Skin of body (tissue), 2 donors: Measurements from ENCODE around the gene DIP2B. TPM values are rescaled to one million over a fixed set of nuclear protein-coding genes. Genes with fewer than 3 reads are reported as not detected.
"Not testable (repeated sequence)": the region's sequence is repeated elsewhere in the genome, so short reads cannot be mapped to it uniquely, and the experiment has no call there.

Experiments used
- DNase-seq: peaks from one replicate; lab custom pipeline; 2025; lab: John Stamatoyannopoulos, UW
- total RNA-seq: library from RNA; depleted of rRNA; stranded (reverse); fragments of >200 nt; gene quantifications from one replicate; pipeline ENCODE4 v1.2.3, GENCODE V29; 2014

DIP2B gene
- total RNA-seq, 1 donor from 2014 or later: 41.9 TPM

DNA sequence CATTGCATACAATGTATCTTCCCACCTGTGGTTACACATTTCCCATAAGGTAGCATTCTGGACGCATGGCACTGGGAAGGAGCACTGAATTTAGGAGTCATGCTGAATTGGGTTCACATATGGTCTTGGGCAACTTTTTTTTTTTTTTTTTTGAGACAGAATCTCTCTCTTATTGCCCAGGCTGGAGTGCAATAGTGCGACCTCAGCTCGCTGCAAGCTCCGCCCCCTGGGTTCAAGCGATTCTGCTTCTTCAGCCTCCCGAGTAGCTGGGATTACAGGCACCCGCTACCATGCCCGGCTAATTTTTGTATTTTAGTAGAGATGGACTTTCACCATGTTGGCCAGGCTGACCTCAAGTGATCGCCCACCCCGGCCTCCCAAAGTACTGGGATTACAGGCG lies 13.3 kb downstream of the DIP2B start:
- DNase-seq: no peak

GRCh38 chr12:50519353-50519752 lies 14.6 kb downstream of the DIP2B start:
- DNase-seq: no peak

GRCh38 chr12:50520416-50521207 lies 15.8 kb downstream of the DIP2B start:
- DNase-seq: no peak

GRCh38 chr12:50521781-50522180 lies 17.0 kb downstream of the DIP2B start:
- DNase-seq: not testable (repeated sequence)

DNA sequence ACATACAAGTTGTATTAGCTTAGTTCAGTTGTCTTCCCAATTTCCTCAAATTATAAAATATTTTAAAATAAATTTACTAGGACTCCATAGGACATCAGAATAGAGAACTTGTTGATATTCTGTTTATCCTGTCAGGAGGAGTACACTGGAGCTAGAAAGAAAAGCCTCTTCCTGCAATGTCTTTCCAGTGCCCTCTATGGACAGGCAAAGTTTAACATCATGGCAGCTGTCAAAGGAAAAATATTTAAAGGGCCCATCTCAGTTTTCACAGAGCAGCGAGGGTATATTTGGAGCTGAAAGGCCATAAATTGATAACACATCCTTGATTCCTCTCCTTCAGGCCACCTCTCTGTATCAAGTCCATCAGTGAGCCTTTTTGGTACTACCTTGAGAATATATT lies 19.0 kb downstream of the DIP2B start:
- DNase-seq: no peak

DNA sequence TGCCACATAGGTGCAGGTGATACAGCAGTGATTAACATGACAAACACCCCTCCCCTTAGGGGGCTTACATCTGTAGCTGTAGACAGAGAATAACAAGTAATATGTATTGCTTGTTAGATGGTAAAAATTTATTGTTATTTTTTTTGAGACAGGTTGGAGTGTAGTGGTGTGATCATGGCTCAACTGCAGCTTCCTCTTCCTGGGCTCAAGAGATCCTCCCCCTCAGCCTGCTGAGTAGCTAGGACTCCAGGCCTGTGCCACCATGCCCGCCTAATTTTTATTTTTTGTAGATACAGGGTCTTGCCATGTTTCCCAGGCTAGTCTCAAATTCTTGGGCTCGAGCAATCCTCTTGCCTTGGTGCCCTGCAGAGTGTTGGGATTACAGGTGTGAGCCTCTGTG lies 19.8 kb downstream of the DIP2B start:
- DNase-seq: no peak

- DNase-seq: no peak
Observed at GRCh38 chr12:50525422-50525821, 20.6 kb downstream of the DIP2B start.

- no peak for DNase-seq
Observed at GRCh38 chr12:50527359-50527726, 22.6 kb downstream of the DIP2B start.

DNA sequence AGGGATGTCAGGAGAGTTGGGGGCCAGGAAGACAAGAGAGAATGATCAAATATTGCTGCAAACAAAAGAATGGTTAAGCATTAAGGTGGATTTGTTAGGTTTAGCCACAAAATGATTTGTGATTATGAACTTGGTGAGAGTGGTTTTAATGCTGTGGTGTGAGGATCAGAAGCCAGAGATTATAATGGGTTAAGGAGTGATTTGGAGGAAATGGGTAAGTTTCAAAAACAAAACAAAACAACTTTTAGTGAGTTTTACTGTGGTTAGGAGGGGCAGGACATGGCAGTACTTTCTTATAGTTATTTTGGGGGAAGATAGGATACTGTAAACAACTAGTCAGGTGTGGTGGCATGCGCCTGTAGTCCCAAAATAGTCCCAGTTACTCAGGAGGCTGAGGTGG lies 24.0 kb downstream of the DIP2B start:
- no peak for DNase-seq

DNA sequence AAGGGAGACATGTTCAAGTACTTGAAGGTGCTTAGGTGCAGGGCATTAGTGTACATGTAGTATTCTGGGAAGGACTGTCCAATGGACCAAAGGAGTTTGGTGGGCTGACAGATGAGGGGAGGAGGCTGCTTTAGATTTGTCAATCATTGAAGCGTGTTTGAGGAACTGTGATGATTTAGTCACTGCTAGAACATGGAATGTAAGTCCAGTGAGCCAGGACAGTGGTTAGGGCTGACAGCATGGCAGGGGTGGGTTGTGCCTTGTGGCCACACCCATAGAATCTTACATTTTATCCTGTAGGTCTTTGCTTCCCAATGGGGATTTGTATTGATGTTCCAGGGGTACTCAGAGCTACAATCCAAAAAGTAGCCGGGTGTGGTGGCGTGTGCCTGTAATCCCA lies 24.6 kb downstream of the DIP2B start:
- no peak for DNase-seq

DNA sequence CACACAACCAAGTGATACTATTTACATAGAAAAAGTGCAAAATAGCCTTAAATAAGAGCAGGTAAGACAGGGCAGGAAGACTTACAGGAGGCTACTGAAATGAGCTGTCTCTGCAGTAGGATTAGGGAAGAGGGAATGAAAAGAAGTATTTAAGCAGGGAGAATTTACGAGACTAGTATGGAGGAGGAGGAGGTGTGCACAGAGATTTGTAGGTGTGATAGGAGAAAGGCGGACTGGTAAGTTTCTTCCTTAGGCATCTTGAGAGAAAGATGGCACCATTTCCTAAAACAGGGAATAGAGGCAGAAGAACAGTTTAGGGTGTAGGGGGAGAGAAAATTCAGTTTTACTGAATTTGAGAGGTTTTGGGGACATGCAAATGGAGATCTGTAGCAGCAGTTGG lies 25.7 kb downstream of the DIP2B start:
- no peak for DNase-seq

- no peak for DNase-seq
Observed at GRCh38 chr12:50533203-50533584, 28.4 kb downstream of the DIP2B start.

DNA sequence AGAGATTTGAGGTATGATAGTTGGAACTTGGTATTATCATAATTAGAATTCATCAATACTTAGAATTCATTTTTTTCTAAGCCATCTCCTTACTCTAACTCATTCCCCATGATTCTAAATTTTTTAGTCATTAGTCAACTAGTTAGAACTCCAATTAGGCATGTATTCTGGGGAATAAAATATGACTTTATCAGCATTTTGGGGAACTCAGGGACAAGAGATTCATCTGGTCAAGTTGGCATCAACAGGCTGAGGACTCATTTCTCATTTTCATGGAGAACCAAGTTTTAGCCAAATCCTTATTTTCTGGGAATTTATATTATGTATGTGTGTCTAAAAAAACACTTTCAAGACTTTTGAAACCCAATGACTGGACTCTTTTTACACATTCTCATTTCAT lies 29.2 kb downstream of the DIP2B start:
- DNase-seq: no peak

DNA sequence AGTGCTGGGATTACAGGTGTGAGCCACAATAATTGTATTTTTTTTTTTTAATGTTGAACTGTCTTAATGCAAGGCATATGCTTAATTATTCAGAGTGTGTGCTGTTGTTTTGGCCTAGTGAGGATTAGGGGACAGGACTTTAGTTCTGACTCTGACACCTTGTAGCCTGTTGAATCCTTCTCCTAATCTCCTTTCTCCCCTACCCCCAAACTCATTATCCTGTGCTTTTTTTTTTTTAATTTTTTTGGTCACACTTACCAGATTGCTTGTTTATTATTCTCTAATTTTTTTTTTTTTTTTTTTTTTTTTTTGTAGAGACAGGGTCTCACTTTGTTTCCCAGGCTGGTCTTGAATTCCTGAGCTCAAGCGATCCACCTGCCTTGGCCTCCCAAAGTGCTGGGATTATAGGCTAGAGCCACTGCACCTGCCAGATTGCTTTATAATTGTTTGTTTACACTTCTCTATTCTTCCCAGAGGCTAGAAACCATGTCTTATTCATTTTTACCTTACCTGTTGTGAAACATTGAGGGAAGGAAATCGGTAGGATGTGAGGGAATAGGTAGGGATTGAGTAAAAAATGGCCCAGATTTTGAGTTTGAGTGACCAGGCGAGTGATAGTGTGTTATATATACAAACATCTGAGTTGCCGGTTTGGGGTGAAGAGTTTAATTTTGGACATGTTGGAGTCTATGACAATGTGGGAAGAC lies 32.2 kb downstream of the DIP2B start:
- DNase-seq: no peak

DNA sequence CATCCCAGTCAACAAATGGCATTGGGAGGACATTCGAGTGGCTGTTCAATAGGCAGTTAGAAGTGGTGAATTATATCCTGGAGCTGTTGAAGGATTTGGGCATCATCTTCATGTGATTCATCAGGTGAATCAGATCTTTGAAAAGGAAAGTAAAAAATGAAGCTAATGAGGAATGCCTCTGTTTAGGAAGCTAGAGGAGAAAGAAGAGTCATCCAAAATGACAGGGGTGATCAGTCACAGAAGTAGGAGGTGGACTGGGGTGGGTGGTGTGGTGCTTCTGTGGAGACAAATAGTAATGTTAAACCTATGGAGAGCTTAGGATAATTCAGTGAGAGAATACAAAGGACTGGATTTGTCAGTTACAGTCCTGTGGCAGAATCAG lies 32.7 kb downstream of the DIP2B start:
- DNase-seq: no peak

DNA sequence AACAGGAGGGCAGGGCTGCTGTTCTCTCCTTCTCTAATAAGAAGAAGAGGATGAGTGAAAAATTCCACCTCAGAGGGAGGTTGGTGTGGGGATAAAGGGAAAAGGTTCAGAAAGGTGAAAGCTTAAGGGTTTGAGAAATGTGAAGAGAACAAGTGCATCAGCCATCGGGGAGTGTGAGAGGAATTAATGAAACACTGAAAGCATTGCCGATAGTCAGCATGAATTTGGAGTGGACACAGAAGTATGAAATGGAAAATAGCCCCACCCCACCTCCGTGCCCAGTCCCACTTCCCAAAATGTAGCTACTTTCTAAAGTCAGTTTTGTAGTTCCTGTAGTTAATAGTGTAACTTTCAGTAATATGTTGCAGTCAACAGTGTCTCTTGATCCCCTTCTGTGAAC lies 33.4 kb downstream of the DIP2B start:
- no peak for DNase-seq

- no peak for DNase-seq
Observed at GRCh38 chr12:50541139-50541538, 36.4 kb downstream of the DIP2B start.

DNA sequence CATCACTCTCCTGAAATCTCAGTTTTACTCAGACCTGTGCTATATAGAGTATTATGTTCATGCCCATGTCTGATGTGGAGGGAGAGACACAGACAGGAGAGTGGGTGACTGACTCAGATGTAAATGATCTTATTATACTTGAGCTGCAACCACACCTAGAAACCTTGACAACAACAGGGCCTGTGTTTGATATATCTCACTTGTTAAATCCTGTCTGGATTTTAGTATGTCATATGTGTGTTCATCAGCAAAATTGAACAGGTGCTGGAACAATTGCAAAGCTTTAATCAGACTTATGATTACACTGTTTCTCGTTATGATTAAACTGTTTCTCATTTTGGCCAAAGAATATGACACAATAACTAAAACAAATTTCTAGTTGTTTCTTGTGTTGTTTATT lies 37.7 kb downstream of the DIP2B start:
- DNase-seq: no peak

DNA sequence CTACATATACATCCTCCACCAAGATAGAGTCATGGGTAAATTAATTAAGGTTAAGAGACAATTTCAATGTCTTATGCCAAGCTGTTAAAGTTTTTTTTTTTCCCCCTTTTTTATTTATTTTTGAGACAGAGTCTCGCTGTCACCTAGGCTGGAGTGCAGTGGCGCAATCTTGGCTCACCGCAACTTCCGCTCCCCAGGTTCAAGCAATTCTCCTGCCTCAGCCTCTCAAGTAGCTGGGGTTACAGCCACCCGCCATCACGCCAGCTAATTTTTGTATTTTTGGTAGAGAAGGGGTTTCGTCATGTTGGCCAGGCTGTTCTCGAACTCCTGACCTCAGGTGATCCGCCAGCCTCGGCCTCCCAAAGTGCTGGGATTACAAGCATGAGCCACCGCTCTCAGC lies 38.4 kb downstream of the DIP2B start:
- DNase-seq: not testable (repeated sequence)

GRCh38 chr12:50545213-50545612 lies 40.4 kb downstream of the DIP2B start:
- DNase-seq: no peak

GRCh38 chr12:50545786-50546185 lies 41.0 kb downstream of the DIP2B start:
- no peak for DNase-seq

- DNase-seq: no peak
Observed at GRCh38 chr12:50546441-50547318, 41.9 kb downstream of the DIP2B start.
